ENCODE measurements around the gene BRAF. TPM values are rescaled to one million over a fixed set of nuclear protein-coding genes. Genes with fewer than 3 reads are reported as not detected.

The BRAF gene
- total and polyA plus RNA-seq, 2 of the 8 experiments (the other 6 are each of a cell fraction or from before 2014, with no cell fraction given): 11.4 to 32.6 TPM

GRCh38 chr7:140734096-140734495 lies 190.6 kb downstream of the BRAF start:
- no peak overlapping the region for H3K56ac ChIP-seq (replicated peaks; ENCODE audit: insufficient read length, low read depth, low read length)
- H3K4me2 ChIP-seq (ENCODE audit: insufficient read depth in 1 of 2, low read depth in 2 of 2, low read length in 2 of 2): no peak overlapping the region
- H3K4ac ChIP-seq (replicated peaks; ENCODE audit: insufficient read length, low read depth, low read length): no peak overlapping the region
- H2BK15ac ChIP-seq (ENCODE audit: low read length): no peak overlapping the region
- no peaks in the 10 kb centered on the region for H3K23me2 ChIP-seq (ENCODE audit: low read depth, low read length)
- WGBS, 2 experiments (ENCODE audit: extremely low coverage in 1 of 2, insufficient coverage in 1 of 2, insufficient read length in 1 of 2, insufficient replicate concordance in 2 of 2, low coverage in 1 of 2, low lambda C conversion rate in 2 of 2, missing lambda C conversion rate in 1 of 2): 87% methylated on average over 2 of the region's 2 CpGs; no CpG with 5 or more reads in 1 of the 2 experiments
- DNase-seq (ENCODE audit: low read depth in 1 of 2, low spot score in 2 of 2): no peak
- H4K8ac ChIP-seq (ENCODE audit: extremely low read depth, insufficient read depth, low read length): no peak overlapping the region
- H3K36me3 ChIP-seq (ENCODE audit: control insufficient read depth in 2 of 4, insufficient read depth in 4 of 4, low read length in 3 of 4): peaks cover 0 to 7% (median 0%) of the 10 kb centered on the region in 4 experiments; a peak in 3 of 8 replicates
- no peaks in the 10 kb centered on the region for H3K9me3 ChIP-seq (ENCODE audit: insufficient read depth in 2 of 2, low read depth in 1 of 2, low read length in 1 of 2)
- H2BK120ac ChIP-seq (replicated peaks; ENCODE audit: low read depth, low read length): no peak overlapping the region
- no peak overlapping the region for H3K23ac ChIP-seq (ENCODE audit: insufficient read length)
- no peak overlapping the region for H3K9ac ChIP-seq (replicated peaks in 1 of 4; ENCODE audit: extremely low read depth in 1 of 4, low read depth in 3 of 4, low read length in 3 of 4)
- no peak overlapping the region for H2BK5ac ChIP-seq (ENCODE audit: low read depth, low read length)
- no peak for TF ChIP-seq SIN3A (conservative IDR thresholded peaks at IDR 0.05 in 1 of 2, IDR thresholded peaks at IDR 0.05 in 1 of 2; ENCODE audit: low read depth in 1 of 2, low read length in 2 of 2)
- TF ChIP-seq RAD21 (IDR thresholded peaks at IDR 0.05 in 1 of 2, conservative IDR thresholded peaks at IDR 0.05 in 1 of 2; ENCODE audit: low read depth in 2 of 2, low read length in 2 of 2): no peak
- TF ChIP-seq CTCF (IDR thresholded peaks at IDR 0.05; ENCODE audit: control extremely low read depth in 1 of 3, insufficient read depth in 1 of 3, low read depth in 1 of 3, low read length in 3 of 3): no peak
- no peak for TF ChIP-seq SP4 (IDR thresholded peaks at IDR 0.05; ENCODE audit: low read length)
- no peak for TF ChIP-seq KDM4A (IDR thresholded peaks at IDR 0.05; ENCODE audit: low read depth, low read length, severe bottlenecking)
- no peak for TF ChIP-seq E2F6 (IDR thresholded peaks at IDR 0.05)
- TF ChIP-seq EGR1 (IDR thresholded peaks at IDR 0.05; ENCODE audit: borderline replicate concordance, low read depth, low read length): no peak
- TF ChIP-seq TBP (IDR thresholded peaks at IDR 0.05; ENCODE audit: low read depth, low read length): no peak
- no peak for TF ChIP-seq USF2 (IDR thresholded peaks at IDR 0.05; ENCODE audit: low read length)
- no peak overlapping the region for H2AK5ac ChIP-seq (ENCODE audit: low read depth, low read length)
- H3K18ac ChIP-seq (ENCODE audit: extremely low read depth, low read length): no peak overlapping the region
- no peak overlapping the region for H4K5ac ChIP-seq (ENCODE audit: insufficient read length, low read depth, low read length)
- H3K4me1 ChIP-seq (replicated peaks in 1 of 4; ENCODE audit: control insufficient read depth in 3 of 4, insufficient read depth in 4 of 4, low read length in 3 of 4): peaks cover 0 to 5% (median 0%) of the 10 kb centered on the region in 4 experiments; a peak in 1 of 7 replicates
- H4K91ac ChIP-seq (replicated peaks; ENCODE audit: insufficient read length, low read length): no peak overlapping the region
- H3K4me3 ChIP-seq (ENCODE audit: extremely low read depth in 1 of 4, insufficient read depth in 2 of 4, low read depth in 3 of 4, low read length in 4 of 4): no peak overlapping the region
- H3K79me1 ChIP-seq (ENCODE audit: low read depth, low read length): no peaks in the 10 kb centered on the region
- no peaks in the 10 kb centered on the region for H4K20me1 ChIP-seq (replicated peaks in 1 of 2; ENCODE audit: control insufficient read depth in 1 of 2, insufficient read depth in 2 of 2, low read length in 2 of 2)
- POLR2A ChIA-PET (ENCODE audit: partially characterized antibody): no interaction called here
- CTCF ChIA-PET (ENCODE audit: partially characterized antibody): interaction anchor here (1.4 kb wide), 1 partner anchor 12 kb away, joined by 3 read pairs; no protein-coding TSS in a partner anchor
- no peaks in the 10 kb centered on the region for H3K79me2 ChIP-seq (ENCODE audit: control insufficient read depth in 1 of 2, insufficient read depth in 2 of 2, low read length in 2 of 2)
- FAIRE-seq: no peak
- H3K27me3 ChIP-seq (replicated peaks in 1 of 4; ENCODE audit: control insufficient read depth in 3 of 4, extremely low read depth in 1 of 4, insufficient read depth in 3 of 4, low read length in 3 of 4): no peaks in the 10 kb centered on the region
- H3K27ac ChIP-seq (ENCODE audit: low read depth, low read length): no peak overlapping the region
- H2AFZ ChIP-seq (ENCODE audit: low read length): no peak overlapping the region
- H2BK20ac ChIP-seq (ENCODE audit: low read length): no peak overlapping the region
- H2BK12ac ChIP-seq (ENCODE audit: low read depth, low read length): no peak overlapping the region
- no peak overlapping the region for H3K14ac ChIP-seq (ENCODE audit: insufficient read length)
